Activated gamma-delta T cell treated with Interleukin-2 at 50 U/mL for 16 hours (primary cell): ENCODE data around the gene CRYBG1.
"Not testable (repeated sequence)": the region's sequence is repeated elsewhere in the genome, so short reads cannot be mapped to it uniquely, and the experiment has no call there.

ENCODE experiments used
- DNase-seq: peaks from one replicate; pipeline ENCODE4 v3.0.0-alpha.2; 2020

Gene CRYBG1

GRCh38 chr6:106528521-106528920, 168.0 kb downstream of the CRYBG1 start:
- no peak for DNase-seq

- no peak for DNase-seq
Measured at GRCh38 chr6:106529438-106529837, 168.9 kb downstream of the CRYBG1 start.

GRCh38 chr6:106530026-106530425, 169.5 kb downstream of the CRYBG1 start:
- no peak for DNase-seq

GRCh38 chr6:106530502-106530901, 170.0 kb downstream of the CRYBG1 start:
- no peak for DNase-seq

- DNase-seq: no peak
Measured at GRCh38 chr6:106533054-106533453, 172.5 kb downstream of the CRYBG1 start.

GRCh38 chr6:106534004-106534403, 173.5 kb downstream of the CRYBG1 start:
- no peak for DNase-seq

GRCh38 chr6:106534564-106534982, 174.1 kb downstream of the CRYBG1 start:
- no peak for DNase-seq

- DNase-seq: no peak
Measured at GRCh38 chr6:106535012-106535411, 174.5 kb downstream of the CRYBG1 start.

GRCh38 chr6:106536357-106536756, 175.8 kb downstream of the CRYBG1 start:
- DNase-seq: no peak

- DNase-seq: no peak
Measured at GRCh38 chr6:106536851-106537250, 176.3 kb downstream of the CRYBG1 start.

- DNase-seq: no peak
Measured at GRCh38 chr6:106537662-106538061, 177.1 kb downstream of the CRYBG1 start.

GRCh38 chr6:106538145-106538544, 177.6 kb downstream of the CRYBG1 start:
- no peak for DNase-seq

GRCh38 chr6:106539936-106540335, 179.4 kb downstream of the CRYBG1 start:
- DNase-seq: no peak

GRCh38 chr6:106540432-106540831, 179.9 kb downstream of the CRYBG1 start:
- DNase-seq: no peak

GRCh38 chr6:106540907-106541306, 180.4 kb downstream of the CRYBG1 start:
- DNase-seq: no peak

- DNase-seq: no peak
Measured at GRCh38 chr6:106546261-106546690, 185.8 kb downstream of the CRYBG1 start.

- no peak for DNase-seq
Measured at GRCh38 chr6:106546691-106547414, 186.3 kb downstream of the CRYBG1 start.

- DNase-seq: peak; percentile 47
Measured at GRCh38 chr6:106547601-106548453, 187.3 kb downstream of the CRYBG1 start.

- DNase-seq: not testable (repeated sequence)
Measured at GRCh38 chr6:106548926-106549455, 188.5 kb downstream of the CRYBG1 start.

GRCh38 chr6:106549521-106549920, 189.0 kb downstream of the CRYBG1 start:
- no peak for DNase-seq

- DNase-seq: no peak
Measured at GRCh38 chr6:106551155-106551554, 190.6 kb downstream of the CRYBG1 start.

- no peak for DNase-seq
Measured at GRCh38 chr6:106553440-106553839, 192.9 kb downstream of the CRYBG1 start.

GRCh38 chr6:106555767-106556166, 195.2 kb downstream of the CRYBG1 start:
- DNase-seq: no peak
